HEK293 (cell line): ENCODE results near the gene ACER3.

ENCODE experiments used
- KLF7 ChIP-seq: fragments of 450-650 bp; formaldehyde crosslinking; IDR thresholded peaks from 2 replicates; pipeline ENCODE4 v1.5.1; 2016; ENCODE audit warnings: missing biosample characterization, missing genetic modification characterization, borderline replicate concordance
- PATZ1 ChIP-seq: fragments of 450-650 bp; formaldehyde crosslinking; IDR thresholded peaks from 2 replicates; pipeline ENCODE4 v1.5.1; 2016; ENCODE audit warnings: missing biosample characterization, missing genetic modification characterization
- TCF7L2 ChIP-seq: IDR thresholded peaks from 2 replicates; pipeline ENCODE4 v1.6.1; 2011; ENCODE audit warnings: low read depth, mild to moderate bottlenecking, inconsistent platforms, low read length, moderate library complexity, borderline replicate concordance
- ZBTB21 ChIP-seq: fragments of 450-650 bp; formaldehyde crosslinking; IDR thresholded peaks from 2 replicates; pipeline ENCODE4 v1.5.1; 2017; ENCODE audit warnings: missing biosample characterization, missing genetic modification characterization
- ZBTB7A ChIP-seq: fragments of 450-650 bp; formaldehyde crosslinking; IDR thresholded peaks from 2 replicates; pipeline ENCODE4 v1.5.1; 2016; ENCODE audit warnings: low read depth, missing biosample characterization, missing genetic modification characterization
- ZBTB8A ChIP-seq: fragments of 450-650 bp; formaldehyde crosslinking; IDR thresholded peaks from 2 replicates; pipeline ENCODE4 v1.5.1; 2016; ENCODE audit warnings: missing biosample characterization, missing genetic modification characterization
- ZEB2 ChIP-seq: fragments of 450-650 bp; formaldehyde crosslinking; IDR thresholded peaks from 2 replicates; pipeline ENCODE4 v1.5.1; 2016; ENCODE audit warnings: missing biosample characterization, missing genetic modification characterization
- ZFP37 ChIP-seq: fragments of 450-650 bp; formaldehyde crosslinking; IDR thresholded peaks from 2 replicates; pipeline ENCODE4 v1.5.1; 2016; ENCODE audit warnings: missing biosample characterization, missing genetic modification characterization
- ZNF138 ChIP-seq: fragments of 450-650 bp; formaldehyde crosslinking; IDR thresholded peaks from 2 replicates; pipeline ENCODE4 v1.5.1; 2016; ENCODE audit warnings: missing biosample characterization, missing genetic modification characterization, borderline replicate concordance
- ZNF777 ChIP-seq: fragments of 450-650 bp; formaldehyde crosslinking; IDR thresholded peaks from 2 replicates; pipeline ENCODE4 v1.5.1; 2017; ENCODE audit warnings: missing biosample characterization, missing genetic modification characterization, borderline replicate concordance
- TF ChIP-seq, protein P1 (sequence below): fragments of 450-650 bp; formaldehyde crosslinking; IDR thresholded peaks from 2 replicates; pipeline ENCODE4 v1.5.1; 2016; ENCODE audit warnings: missing biosample characterization, missing genetic modification characterization

GRCh38 chr11:76836613-76837291, 24.0 kb upstream of the ACER3 start:
- TF ChIP-seq, protein P1, sequence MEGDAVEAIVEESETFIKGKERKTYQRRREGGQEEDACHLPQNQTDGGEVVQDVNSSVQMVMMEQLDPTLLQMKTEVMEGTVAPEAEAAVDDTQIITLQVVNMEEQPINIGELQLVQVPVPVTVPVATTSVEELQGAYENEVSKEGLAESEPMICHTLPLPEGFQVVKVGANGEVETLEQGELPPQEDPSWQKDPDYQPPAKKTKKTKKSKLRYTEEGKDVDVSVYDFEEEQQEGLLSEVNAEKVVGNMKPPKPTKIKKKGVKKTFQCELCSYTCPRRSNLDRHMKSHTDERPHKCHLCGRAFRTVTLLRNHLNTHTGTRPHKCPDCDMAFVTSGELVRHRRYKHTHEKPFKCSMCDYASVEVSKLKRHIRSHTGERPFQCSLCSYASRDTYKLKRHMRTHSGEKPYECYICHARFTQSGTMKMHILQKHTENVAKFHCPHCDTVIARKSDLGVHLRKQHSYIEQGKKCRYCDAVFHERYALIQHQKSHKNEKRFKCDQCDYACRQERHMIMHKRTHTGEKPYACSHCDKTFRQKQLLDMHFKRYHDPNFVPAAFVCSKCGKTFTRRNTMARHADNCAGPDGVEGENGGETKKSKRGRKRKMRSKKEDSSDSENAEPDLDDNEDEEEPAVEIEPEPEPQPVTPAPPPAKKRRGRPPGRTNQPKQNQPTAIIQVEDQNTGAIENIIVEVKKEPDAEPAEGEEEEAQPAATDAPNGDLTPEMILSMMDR (tag by site-specific recombination), result no peak
- no peak for TF ChIP-seq ZBTB7A (tag by site-specific recombination)
- no peak for TF ChIP-seq ZNF777
- TF ChIP-seq ZFP37 (tag by site-specific recombination), result no peak
- no peak for TF ChIP-seq ZBTB8A (tag by site-specific recombination)
- TF ChIP-seq TCF7L2, result no peak
- no peak for TF ChIP-seq KLF7 (tag by site-specific recombination)
- no peak for TF ChIP-seq PATZ1
- no peak for TF ChIP-seq ZEB2 (tag by site-specific recombination)
- no peak for TF ChIP-seq ZBTB21 (tag by site-specific recombination)
- TF ChIP-seq ZNF138 (tag by site-specific recombination), result no peak
